22Rv1 (cell line): ENCODE data around the gene TMEM232.

Experiments
- CTCF ChIP-seq: fragments of 450-650 bp; IDR thresholded peaks from 2 replicates; pipeline ENCODE4 v1.5.1; 2017; ENCODE audit warnings: mild to moderate bottlenecking
- ZFX ChIP-seq: fragments of 450-650 bp; IDR thresholded peaks from 2 replicates; pipeline ENCODE4 v1.6.1; 2017; ENCODE audit warnings: antibody characterized with exemption, borderline replicate concordance

DNA sequence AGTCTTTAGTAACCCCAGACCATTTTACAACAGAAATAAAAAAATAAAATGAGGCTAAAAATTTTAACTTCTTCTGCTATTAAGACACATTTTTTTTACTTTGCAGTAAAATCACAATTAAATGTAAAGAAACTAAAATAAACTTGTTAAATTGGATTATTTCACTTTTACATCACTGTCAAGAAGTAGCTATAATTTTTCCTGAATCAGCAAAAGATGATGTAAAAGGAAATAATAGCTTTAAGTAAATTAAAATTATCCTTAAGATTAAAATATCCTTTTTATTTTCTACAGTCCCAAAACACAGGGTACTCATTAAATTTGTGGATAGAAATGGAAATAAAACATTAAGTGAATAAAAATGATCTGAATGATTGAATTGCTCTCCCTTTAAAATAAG is 44.5 kb downstream of the TMEM232 start:
- TF ChIP-seq CTCF: no peak
- TF ChIP-seq ZFX: no peak
